Measurements from ENCODE around the gene PPARG.
"Not testable (repeated sequence)": the region's sequence is repeated elsewhere in the genome, so short reads cannot be mapped to it uniquely, and the experiment has no call there.

The PPARG gene

DNA sequence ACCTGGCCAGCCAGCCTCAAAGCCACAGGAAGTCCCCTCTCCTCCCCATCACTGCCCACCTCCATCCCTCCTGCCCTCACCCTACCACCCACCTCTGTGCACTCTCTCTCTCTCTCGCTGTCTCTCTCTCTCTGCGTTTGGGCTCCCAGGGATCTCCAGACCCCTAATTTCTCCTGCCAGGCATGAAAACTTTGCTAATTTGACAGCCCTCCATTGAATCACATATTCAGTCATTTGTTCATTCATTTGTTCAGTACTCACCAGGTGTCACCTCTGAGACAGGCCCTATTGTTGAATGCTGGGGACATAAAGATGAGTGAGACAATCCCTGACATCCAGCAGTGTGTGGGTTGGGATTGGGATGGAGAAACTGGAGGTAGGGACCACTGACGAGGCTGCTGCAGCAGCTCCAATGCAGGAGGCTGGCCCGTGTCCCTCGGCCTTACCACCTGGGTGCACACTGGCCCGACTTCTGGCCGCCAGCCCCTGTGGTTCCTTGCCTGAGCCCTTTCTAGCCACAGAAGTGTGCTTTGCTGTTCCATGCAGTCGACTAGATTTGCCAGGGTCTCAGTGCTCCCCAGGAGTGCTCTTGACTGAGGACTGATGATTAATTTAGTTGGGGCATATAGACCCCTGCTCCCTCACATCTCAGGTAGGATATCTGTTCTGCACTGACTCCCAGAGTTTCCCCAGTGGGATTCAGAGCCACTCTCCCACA, 156.8 kb downstream of the PPARG start:
- DNase-seq = no peak

DNA sequence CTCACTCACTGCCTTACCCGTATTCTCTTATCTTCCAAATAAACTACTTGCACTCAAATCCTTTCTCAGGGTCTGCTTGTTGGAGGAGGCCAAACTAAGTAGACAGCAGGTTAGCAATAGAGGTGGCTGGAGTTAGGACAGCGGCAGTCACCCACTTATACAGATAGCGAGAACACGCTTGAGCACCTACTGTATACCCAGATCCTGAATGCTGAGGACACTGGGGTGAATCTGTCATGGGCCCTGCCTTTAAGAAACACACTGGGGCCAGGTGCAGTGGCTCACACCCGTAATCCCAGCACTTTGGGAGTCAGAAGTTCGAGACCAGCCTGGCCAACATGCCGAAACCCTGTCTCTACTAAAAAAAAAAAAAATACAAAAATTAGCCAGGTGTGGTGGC, 157.4 kb downstream of the PPARG start:
- DNase-seq = no peak

DNA sequence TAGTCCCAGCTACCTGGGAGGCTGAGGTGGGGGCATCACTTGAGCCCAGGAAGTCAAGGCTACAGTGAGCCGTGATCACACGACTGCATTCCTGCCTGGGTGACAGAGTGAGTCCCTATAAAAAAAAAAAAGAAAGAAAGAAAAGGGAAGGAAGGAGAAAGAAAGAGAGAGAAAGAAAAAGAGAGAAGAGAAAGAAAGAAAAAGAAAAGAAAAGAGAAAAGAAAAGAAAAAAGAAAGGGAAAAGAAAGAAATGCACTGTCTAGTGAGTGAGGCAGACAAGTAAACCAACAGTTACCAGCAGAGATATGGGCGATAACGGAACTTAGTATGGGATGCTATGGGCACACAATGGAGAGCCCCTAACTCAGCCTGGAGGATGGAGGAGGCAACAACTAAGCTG, 158.2 kb downstream of the PPARG start:
- no peak for DNase-seq

DNA sequence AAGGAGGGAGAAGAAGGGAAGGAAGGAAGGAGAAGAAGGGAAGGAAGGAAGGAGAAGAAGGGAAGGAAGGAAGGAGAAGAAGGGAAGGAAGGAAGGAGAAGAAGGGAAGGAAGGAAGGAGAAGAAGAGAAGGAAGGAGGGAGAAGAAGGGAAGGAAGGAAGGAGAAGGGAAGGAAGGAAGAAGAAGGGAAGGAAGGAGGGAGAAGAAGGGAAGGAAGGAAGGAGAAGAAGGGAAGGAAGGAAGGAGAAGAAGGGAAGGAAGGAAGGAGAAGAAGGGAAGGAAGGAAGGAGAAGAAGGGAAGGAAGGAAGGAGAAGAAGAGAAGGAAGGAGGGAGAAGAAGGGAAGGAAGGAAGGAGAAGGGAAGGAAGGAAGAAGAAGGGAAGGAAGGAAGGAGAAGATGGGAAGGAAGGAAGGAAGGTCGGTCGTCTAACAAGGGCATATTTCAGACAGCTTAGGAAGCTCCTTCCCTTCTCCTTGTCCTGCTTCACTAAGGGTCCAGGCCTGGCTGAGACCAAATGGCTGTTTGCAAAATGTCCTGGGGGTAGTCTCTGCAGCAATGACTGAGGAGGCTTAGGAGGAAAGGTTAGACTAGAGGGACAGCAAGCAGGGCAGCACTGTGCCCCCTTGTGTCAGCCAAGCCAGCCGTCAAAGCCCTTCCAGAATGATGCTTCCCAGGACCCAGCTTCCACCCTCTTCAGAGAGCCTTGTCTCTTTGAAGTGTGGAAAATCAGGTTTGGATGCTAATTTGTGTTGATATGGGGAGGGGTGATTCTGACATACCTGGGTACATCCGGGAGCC, 159.7 kb downstream of the PPARG start:
- DNase-seq = not testable (repeated sequence)

DNA sequence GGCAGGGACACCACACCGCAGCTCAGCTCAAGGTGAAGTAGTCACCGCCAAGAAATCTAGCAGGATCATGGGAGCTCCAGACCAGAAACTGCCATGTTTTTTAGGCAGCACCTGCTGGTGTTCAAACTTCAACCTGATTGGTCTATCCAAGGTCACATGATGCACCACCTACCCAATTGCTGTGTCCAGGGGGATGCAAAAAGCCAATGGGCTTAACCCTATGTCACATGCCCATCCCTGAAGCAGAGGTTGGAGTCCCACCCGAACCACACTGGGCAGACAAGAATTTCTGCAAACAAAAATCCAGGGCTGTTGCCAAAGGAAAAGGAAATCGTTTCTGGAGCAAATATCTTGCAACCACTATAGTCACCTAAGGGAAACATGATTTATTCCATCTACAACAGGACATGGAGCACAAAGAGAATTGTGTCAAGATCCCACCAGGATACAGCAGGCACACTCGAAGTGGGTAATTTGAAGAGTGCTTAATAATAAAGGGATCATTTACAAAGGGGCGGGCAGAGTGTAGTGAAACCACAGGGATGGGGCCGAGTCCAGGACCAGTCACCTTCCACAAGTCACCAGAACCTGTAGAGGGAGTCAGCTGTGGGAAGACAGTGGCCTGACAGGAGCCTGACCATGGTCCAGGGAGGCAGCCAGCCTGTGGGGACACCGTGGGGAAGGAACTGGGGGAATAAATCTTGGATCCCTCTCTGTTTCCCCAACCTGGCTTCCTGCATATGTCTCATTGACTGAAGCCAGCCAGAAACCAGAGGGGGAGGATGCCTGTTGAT, 161.2 kb downstream of the PPARG start:
- no peak for DNase-seq

DNA sequence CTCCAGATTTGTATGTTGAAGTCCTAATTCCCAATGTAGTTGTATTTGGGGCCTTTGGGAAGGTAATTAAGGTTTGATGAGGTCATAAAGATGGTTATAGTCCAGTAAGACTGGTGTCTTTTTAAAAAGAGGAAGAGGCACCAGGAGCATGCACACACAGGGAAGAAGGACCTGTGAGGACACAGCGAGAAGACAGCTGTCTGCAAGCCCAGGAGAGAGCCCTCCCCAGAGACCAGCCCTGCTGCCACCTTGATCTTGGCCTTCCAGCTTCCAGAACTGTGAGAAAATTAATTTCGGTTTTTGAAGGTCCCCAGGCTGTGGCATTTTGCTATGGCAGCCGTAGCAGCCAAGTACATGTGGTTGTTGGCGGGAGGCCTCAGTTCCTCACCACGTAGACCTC, 162.6 kb downstream of the PPARG start:
- DNase-seq = no peak

DNA sequence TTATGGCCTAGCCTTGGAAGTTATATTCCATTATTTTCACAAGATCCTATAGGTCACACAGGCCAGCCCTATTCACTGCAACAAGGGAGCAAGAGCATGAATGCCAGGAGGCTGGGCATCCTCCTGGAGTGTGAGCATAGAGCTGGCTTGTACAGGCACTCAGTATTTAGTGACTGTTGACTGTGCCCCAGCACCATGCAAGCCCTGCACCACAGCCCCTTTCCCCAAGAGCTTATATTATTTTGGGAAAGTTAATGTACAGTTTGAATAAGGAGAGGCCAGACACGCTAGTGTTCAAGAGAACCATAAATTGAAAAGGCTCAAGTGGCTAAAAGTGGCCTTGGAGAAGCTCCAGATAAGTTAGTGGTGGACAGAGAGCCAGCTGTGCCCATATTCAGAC, 163.1 kb downstream of the PPARG start:
- no peak for DNase-seq

DNA sequence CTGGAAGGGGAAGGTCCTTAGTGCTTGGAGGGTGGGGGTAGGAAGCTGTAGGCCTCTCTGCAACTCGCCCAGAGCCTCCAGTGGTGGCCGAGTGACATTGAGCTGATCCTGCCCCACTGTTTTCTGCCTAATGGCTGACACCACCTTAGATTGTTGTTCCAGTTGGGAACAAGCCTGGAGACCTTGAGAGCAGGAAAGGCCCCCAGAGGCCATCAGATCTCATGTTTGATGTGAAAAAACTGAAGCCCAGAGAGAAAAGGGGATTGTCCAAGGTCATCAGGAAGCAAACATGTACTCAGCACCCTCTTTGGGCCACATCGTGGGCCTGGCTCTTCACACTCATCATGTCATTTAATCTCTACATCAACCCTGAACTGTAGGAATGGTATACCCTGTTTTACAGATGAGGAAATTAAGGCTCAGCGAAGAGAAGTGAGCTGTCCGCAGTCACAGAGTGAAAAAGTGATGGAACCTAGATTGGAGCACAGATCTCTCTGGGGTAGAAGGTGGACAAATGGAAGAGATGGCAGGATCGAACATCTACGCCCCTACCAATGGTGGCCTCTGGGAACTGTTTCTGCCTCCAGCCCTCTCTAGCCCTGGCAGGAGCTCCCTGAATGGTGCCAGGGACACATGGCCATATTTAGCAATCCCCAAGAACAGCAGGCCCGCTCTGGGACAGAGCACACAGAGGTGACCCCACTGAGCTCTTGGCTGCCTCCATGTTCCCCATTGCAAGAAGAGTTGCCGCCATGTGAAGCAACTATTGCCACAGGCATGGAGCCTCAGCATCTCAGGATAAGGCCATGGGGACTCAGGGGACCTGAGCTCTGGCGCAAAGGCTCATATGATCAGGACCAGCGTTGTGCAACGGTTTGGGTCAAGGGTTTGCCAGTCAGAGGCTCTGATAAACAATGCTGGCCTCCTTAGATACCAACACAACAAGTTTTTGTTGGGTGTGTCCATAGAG, 163.8 kb downstream of the PPARG start:
- no peak for DNase-seq

DNA sequence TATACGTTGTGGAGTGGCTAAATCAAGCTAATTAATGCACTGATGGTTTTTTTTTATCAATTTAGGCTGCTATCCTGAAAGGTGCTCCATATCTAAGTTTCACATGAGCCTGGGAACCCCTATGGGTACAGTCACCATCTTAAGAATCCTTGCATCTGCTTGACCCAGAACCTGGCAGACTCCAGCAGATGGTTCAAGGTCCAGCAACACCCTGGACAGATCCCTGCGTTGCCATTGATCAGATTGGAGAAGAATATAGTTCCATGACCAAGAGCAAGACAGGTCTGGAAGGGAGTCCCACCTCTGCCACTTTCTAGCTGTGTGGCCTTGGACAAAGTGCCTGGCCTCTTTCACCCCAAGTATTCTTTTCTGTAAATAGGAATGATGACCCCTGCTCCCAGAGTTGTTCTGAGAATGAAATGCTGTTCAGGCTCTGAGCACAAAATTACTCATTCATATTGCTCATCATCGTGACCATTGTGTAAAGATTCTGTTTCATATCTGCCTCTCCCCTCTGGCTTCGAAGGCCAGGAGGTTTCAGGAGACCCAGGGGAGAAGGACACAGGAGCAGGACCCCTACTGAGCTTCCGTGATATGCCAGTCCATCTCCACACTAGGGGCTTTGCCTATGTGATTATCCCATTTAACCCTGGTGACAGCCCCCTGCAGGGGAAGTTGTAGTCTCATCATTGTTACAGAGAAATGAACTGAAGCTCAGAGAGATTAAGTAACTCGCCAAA, 165.4 kb downstream of the PPARG start:
- DNase-seq = peak; percentile 52

DNA sequence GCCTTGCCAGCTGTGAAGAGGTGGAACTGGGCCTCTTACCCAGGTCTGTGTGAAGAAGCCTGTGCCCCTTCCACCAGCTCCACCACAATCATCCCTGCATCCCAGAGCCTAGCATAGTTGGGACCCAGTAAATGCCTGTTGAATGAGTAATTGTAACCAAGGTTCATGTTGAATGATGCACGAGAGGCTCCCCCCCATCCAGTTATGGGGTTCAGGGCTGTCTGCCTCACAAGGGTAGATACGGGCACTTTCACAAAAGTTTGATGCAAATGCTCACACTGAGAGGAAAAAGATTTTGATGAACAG, 165.9 kb downstream of the PPARG start:
- peak; percentile 52 for DNase-seq

DNA sequence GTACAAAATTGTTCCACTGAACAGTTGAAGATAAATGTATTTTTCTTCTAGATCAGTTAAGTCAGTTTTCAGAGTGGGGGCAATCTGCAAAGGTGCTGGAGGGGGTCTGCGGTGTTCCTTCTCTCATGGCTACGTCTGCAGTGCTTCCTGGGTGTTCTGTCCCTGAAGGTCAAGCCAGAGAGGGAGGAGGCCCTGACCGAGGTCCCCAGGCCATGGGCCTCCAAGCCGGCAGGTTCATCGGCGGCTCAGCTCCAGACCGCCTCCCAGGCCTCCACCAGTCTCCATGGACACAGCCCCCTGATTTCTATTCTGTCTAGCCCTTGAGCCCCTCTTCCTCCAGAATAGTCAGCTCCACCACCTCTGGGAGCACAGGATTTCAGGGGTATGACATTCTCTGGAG, 166.9 kb downstream of the PPARG start:
- no peak for DNase-seq

DNA sequence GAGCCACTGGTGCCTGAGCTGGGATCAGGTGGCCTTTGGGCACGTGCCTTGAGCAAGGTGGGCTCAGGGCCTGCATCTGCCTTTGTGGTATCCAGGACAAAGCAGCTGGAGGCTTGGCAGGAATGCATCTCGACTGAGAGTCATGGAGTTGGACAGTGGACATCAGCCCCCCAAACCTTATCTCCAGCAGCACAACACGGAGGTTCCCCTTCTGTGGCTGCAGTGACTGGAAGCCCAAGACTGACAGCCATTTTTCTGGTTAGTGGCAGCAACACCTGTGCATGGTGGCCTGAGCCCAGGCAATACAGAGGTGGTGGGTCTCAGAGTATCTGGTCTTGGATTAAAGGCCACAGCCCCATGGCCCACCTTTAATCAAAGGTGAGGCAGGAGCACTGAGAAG, 167.6 kb downstream of the PPARG start:
- no peak for DNase-seq

DNA sequence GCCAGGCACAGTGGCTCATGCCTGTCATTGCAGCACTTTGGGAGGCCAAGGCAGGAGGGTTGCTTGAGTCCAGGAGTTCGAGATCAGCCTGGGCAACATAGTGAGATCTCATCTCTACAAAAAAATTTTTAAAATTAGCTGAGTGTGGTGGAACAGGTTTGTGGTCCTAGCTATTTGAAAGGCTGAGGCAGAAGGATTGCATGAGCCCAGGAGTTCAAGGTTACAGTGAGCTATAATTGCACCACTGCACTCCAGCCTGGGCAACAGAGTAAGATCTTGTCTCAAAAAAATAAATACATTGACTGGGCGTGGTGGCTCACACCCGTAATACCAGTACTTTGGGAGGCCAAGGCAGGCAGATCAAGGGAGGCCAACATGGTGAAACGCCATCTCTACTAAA, 168.5 kb downstream of the PPARG start:
- not testable (repeated sequence) for DNase-seq

DNA sequence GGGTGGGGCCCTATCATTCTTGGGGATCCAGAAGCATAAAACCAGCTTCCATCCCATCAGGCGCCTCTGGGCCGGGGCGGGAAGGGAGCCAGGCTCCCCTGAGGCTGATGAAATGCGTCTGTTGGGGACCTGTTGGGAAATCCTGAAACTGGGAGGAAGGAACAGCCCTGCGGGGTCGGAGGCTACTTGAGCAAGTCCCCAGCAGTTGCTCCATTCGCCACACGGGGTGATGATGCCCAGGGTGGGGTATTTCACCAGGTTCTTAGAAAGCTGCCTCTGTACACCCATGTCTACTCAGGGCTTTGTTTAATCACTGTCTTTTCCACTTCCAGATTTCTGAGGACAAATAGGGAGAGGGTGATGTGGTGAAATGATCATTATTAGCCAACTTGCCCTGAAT, 170.0 kb downstream of the PPARG start:
- DNase-seq = no peak

DNA sequence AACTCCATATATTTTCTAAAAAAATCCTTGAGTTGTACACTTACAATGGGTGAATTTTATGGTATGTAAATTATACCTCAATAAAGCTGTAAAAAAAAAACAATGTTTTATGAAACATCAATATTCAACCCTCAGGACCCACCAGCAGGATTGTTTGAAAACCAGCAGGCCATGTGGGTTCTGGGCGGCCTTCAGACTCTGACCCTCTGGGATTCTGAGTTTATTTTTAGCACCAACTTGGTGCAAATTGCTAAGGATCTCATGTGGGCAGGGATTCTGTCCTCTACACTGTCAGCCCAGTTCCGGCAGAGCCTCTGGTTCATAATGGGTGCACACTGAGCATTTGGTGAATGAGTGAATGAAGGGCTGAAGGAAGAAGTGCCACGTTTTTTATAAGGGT, 171.3 kb downstream of the PPARG start:
- no peak for DNase-seq

DNA sequence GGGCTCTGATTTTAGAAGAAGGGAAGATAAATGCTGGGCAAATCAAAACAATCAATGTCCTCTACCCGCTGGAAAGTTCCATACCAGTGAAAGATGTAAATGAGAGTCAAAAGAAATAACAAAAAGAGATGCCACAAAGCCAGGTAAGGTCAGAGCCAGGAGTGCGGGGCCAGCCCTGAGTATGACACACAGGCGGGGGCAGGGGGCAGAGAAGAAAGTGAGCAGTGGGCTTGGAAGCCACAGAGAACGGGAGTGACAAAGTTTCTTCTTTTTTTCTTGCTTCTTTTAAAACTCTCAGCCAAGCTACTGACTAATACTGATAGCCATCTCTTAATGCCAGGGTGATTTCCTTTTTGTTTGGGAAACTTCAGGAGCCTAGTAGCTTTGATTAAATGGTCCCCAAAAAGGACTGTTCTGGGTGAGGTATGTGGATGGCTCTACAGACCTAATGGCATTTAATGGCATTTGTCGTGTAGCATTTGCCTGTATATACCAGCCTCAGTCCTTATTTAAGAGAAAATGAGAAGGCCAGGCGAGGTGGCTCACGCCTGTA, 172.3 kb downstream of the PPARG start:
- DNase-seq = no peak

DNA sequence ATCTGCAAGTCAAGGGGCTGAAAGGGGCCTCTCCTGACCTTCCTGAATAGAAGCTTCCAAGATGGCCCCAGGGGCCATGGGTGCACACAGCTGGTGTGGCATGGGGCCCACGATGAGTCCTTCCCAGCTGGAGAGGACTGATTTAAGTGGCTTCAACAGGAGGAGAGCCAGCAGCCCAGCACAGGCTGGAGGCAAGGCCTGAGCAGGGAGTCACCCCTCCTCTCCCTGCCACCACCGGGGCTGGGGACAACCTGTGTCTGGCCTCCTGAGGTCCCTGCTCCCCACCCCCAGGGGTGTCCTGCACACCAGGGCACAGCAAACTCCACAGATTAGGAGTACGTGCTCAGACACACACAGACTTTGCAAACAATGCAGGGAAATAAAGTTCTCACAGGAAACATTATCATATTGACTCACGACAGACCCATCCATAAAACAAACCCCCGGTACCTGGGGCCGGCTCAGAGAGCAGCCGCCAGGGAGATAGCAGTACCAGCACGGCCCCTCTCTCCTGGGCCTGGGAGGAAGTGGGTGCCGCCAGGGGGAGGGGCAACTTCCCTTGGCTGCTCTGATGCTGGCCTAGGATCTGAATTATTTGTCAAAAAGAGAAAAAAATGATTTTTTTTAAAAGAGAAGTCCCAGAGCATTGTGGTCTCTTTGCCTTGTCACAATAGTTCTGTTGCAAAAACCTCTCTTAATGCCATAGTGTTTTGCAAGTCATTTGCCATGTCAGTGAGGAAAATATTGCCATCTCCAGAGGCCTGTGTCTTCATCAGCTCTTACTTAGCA, 173.5 kb downstream of the PPARG start:
- no peak for DNase-seq

DNA sequence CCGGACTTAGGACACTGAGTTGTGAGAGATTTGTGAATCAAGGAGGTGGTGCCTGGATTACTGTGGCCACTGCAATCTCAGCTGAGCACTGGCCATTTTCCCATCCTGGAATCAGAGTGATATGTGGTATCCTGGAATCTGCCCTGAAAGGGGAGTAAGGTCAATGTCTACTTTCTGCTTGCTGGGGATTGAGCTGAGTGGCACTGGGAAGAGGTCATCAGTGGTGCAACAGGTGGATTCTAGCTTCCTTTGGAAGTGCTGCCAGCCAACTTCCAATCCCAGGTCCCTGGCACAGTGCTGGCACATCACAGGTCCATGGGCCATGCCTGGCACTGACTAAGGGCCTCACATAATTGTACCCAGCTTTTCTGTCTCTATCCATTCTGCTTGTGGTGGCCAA, 174.8 kb downstream of the PPARG start:
- no peak for DNase-seq

DNA sequence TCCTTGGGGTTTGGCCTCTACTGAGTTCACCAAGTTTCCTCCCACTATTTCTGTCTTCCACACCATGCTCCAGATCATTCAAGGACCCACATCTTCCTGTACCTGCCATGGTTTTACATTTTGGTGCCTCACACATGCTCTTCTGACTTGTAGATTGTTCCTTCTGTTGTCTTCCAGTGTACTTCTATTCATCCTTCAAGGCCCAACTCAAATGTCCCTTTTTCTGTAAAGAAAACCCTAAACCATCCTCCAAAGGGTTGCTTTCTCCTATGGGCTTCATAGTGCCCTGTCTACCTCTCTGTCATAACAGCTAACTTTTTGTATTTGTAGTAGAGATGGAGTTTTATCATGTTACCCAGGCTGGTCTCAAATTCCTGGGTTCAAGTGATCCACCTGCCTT, 175.3 kb downstream of the PPARG start:
- DNase-seq = no peak

DNA sequence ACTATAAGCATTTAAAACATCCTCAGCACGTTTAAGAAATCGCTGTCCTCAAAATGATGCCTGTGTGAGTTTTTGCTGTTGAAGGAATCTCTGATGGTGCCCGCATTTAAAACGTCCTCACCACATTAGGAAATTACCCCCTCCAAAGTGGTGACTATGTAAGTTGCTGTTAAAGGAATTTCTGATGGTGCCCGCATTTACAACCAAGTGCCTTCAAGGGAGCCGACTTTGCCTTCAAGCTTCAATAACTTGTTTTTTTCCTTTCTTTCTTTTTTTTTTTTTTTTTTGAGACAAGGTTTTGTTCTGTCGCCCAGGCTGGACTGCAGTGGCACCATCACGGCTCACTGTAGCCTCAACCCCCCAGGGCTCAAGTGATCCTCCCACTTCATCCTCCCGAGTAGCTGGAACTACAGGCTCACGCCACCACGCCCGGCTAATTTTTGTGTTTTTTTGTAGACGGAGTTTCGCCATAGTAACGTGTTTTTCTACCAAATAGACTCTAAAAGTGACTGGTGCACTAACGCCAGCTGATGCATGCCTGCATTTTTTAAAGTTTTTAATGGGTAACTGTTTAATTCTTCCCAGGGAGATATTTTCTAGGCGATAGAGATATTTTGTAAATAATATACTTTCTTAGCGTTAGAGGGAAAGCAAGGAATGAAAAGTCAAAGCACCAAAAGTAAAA, 176.4 kb downstream of the PPARG start:
- DNase-seq = no peak

All from T1000 (cell line).